Gastrocnemius medialis (tissue), 4 donors: ENCODE results near the gene TXNDC12. TPM values are rescaled to one million over a fixed set of nuclear protein-coding genes. Genes with fewer than 3 reads are reported as not detected.

Experiments used
- ATAC-seq, 2 donors: fragments of 150-250 bp; one replicate each; pipeline ENCODE4 v1.9.1; 2016
- DNase-seq, 2 donors: peaks; one replicate each; pipeline ENCODE4 v3.0.0-alpha.2; 2019
- H3K27ac ChIP-seq, 4 donors: fragments of 200-600 bp; sonication (generic); 1 replicate in 1 of 4; 2 replicates in 3 of 4; pipeline ENCODE4 v1.5.1; 2016 to 2018; ENCODE audit warnings: mild to moderate bottlenecking in 2 of 4, moderate library complexity in 1 of 4
- H3K27me3 ChIP-seq, 3 donors: fragments of 200-600 bp; sonication (generic) in 2 of 3; 1 replicate in 1 of 3; 2 replicates in 2 of 3; pipeline versions ENCODE4 v1.5.1 to v1.6.0; 2016 to 2019; ENCODE audit warnings: mild to moderate bottlenecking in 1 of 3, moderate library complexity in 1 of 3
- H3K36me3 ChIP-seq, 2 donors: fragments of 200-600 bp; sonication (generic) in 1 of 2; one replicate each; pipeline ENCODE4 v1.5.1; 2017 to 2018
- H3K4me1 ChIP-seq, 2 donors: fragments of 200-600 bp; sonication (generic) in 1 of 2; one replicate each; pipeline ENCODE4 v1.5.1; 2016 to 2017; ENCODE audit warnings: mild to moderate bottlenecking in 2 of 2
- H3K4me3 ChIP-seq, 4 donors: fragments of 200-600 bp; sonication (generic) in 3 of 4; 1 replicate in 1 of 4; 2 replicates in 3 of 4; pipeline ENCODE4 v1.5.1; 2016 to 2019; ENCODE audit warnings: mild to moderate bottlenecking in 2 of 4
- H3K9me3 ChIP-seq, 3 donors: fragments of 200-600 bp; sonication (generic) in 2 of 3; 1 replicate in 1 of 3; 2 replicates in 2 of 3; pipeline ENCODE4 v1.5.1; 2016 to 2019
- CTCF ChIP-seq, 5 experiments: fragments of 450-650 bp in 3 of 5; fragments of 200-600 bp in 2 of 5; sonication (generic) in 2 of 5; IDR thresholded peaks in 4 of 5; conservative IDR thresholded peaks in 1 of 5; 1 replicate in 4 of 5; 2 replicates in 1 of 5; pipeline ENCODE4 v1.5.1; 2016 to 2019; ENCODE audit warnings: antibody characterized with exemption in 5 of 5, mild to moderate bottlenecking in 3 of 5, moderate library complexity in 3 of 5
- POLR2A ChIP-seq, 2 donors: fragments of 450-650 bp; IDR thresholded peaks; one replicate each; pipeline ENCODE4 v1.6.1; 2017; ENCODE audit warnings: antibody characterized with exemption in 2 of 2, mild to moderate bottlenecking in 2 of 2, moderate library complexity in 2 of 2
- in situ Hi-C, 4 donors: fragments of 200-750 bp; cut with MboI; loops; one replicate each; pipeline versions ENCODE4 v1.15.0 to v1.8.0; 2017; ENCODE audit warnings: low sequenced_read_pairs in 4 of 4
- intact Hi-C: fragments of 100-400 bp; cut with DNase I; formaldehyde crosslinking; loops from one replicate; pipeline ENCODE4 v1.15.1; 2023; ENCODE audit warnings: low total_unique reads
- total RNA-seq, 4 donors: library from RNA; depleted of rRNA; stranded (reverse); fragments of >200 nt; gene quantifications; one replicate each; pipeline versions ENCODE4 v1.1.0 to v1.2.3, GENCODE V29; 2016

The TXNDC12 gene
- total RNA-seq, 4 donors from 2014 or later = 19.8 to 25.3 (median 23.3) TPM

- intact Hi-C loops (loop anchor here (2.0 to 5.0 kb wide), 3 partner anchors 85 to 1890 kb away; partner anchors contain the start of genes IFT25, LRRC42, NRDC and ZFYVE9), in situ Hi-C loops (no loop called here)
- Histone ChIP-seq H3K36me3 (peaks cover 0 to 26% of the 10 kb centered on the region in 2 donors), H3K4me3 (peak overlapping the region; percentile 75 to 87 (median 86)), H3K9me3 (no peaks in the 10 kb centered on the region), H3K27ac (peak overlapping the region; percentile 92 to 98 (median 96)), H3K4me1 (peaks cover 38 to 39% of the 10 kb centered on the region in 2 donors), H3K27me3 (no peaks in the 10 kb centered on the region)
- TF ChIP-seq CTCF (IDR thresholded peaks at IDR 0.05 in 4 of 5, conservative IDR thresholded peaks at IDR 0.05 in 1 of 5) = no peak
- no peak for TF ChIP-seq POLR2A (IDR thresholded peaks at IDR 0.05)
- ATAC-seq (no peak), DNase-seq (no peak)
Measured at GRCh38 chr1:52057255-52057654, 2.3 kb upstream of the TXNDC12 start.

GRCh38 chr1:52056937-52057231 lies 1.9 kb upstream of the TXNDC12 start:
- H3K4me1 ChIP-seq = peaks cover 38 to 39% of the 10 kb centered on the region in 2 donors
- in situ Hi-C loops = no loop called here

GRCh38 chr1:52056163-52056936 lies 1.4 kb upstream of the TXNDC12 start, which contains the start of gene BTF3L4:
BTF3L4 (plus strand) TSS chr1:52056295; CDS start chr1:52059848, 3,553 bp downstream.
- Histone ChIP-seq H3K27me3 (no peaks in the 10 kb centered on the region), H3K4me3 (peak within 1 kb of the TSS; percentile 75 to 87 (median 86)), H3K9me3 (no peaks in the 10 kb centered on the region), H3K36me3 (peaks cover 0 to 26% of the 10 kb centered on the region in 2 donors), H3K27ac (peak within 1 kb of the TSS; percentile 92 to 98 (median 96)), H3K4me1 (peaks cover 38 to 39% of the 10 kb centered on the region in 2 donors)
- DNase-seq (peak; percentile 96 to 97), ATAC-seq (peak; percentile 89 to 90)
- TF ChIP-seq CTCF (IDR thresholded peaks at IDR 0.05 in 4 of 5, conservative IDR thresholded peaks at IDR 0.05 in 1 of 5) (no peak), POLR2A (IDR thresholded peaks at IDR 0.05) (peak; percentile 85 to 86)
- in situ Hi-C loops = no loop called here
- intact Hi-C loops = loop anchor here (2.0 to 5.0 kb wide), 3 partner anchors 86 to 1891 kb away; partner anchors contain the start of genes IFT25, LRRC42, NRDC and ZFYVE9

More at GRCh38 chr1:52056937-52057231, 1.9 kb upstream of the TXNDC12 start:
- peak overlapping the region; percentile 92 to 98 (median 96) for H3K27ac ChIP-seq
- no peak for TF ChIP-seq CTCF (IDR thresholded peaks at IDR 0.05 in 4 of 5, conservative IDR thresholded peaks at IDR 0.05 in 1 of 5)
- no peak for TF ChIP-seq POLR2A (IDR thresholded peaks at IDR 0.05)
- no peak for ATAC-seq
- H3K36me3 ChIP-seq = peaks cover 0 to 30% of the 10 kb centered on the region in 2 donors
- no peaks in the 10 kb centered on the region for H3K27me3 ChIP-seq
- H3K9me3 ChIP-seq = no peaks in the 10 kb centered on the region
- no peak for DNase-seq
- intact Hi-C loops = loop anchor here (2.0 to 5.0 kb wide), 3 partner anchors 85 to 1890 kb away; partner anchors contain the start of genes IFT25, LRRC42, NRDC and ZFYVE9
- H3K4me3 ChIP-seq = peak overlapping the region; percentile 75 to 87 (median 86)

GRCh38 chr1:52055866-52056162 lies 823 bp upstream of the TXNDC12 start:
- H3K27me3 ChIP-seq = no peaks in the 10 kb centered on the region
- H3K36me3 ChIP-seq = peaks cover 0 to 21% of the 10 kb centered on the region in 2 donors
- ATAC-seq (no peak), DNase-seq (no peak)
- intact Hi-C loops = loop anchor here (1.0 to 5.0 kb wide), 6 partner anchors 23 to 1891 kb away; partner anchors contain the start of genes IFT25, KTI12, LRRC42 and NRDC
- peak overlapping the region; percentile 92 to 98 (median 96) for H3K27ac ChIP-seq
- H3K4me3 ChIP-seq = peak overlapping the region; percentile 75 to 87 (median 86)
- H3K4me1 ChIP-seq = peaks cover 38 to 39% of the 10 kb centered on the region in 2 donors
- TF ChIP-seq POLR2A (IDR thresholded peaks at IDR 0.05) (no peak), CTCF (IDR thresholded peaks at IDR 0.05 in 4 of 5, conservative IDR thresholded peaks at IDR 0.05 in 1 of 5) (no peak)
- H3K9me3 ChIP-seq = no peaks in the 10 kb centered on the region
- in situ Hi-C loops = no loop called here
